Measurements from ENCODE around the gene ZNF610.
"Not testable (repeated sequence)": the region's sequence is repeated elsewhere in the genome, so short reads cannot be mapped to it uniquely, and the experiment has no call there.

ZNF610 gene

GRCh38 chr19:52336117-52336790, at the start of gene ZNF610:
Gene ZNF610, plus strand, starts transcription at chr19:52336243. Its CDS starts 12,930 bp downstream, at chr19:52349173.
- DNase-seq (ENCODE audit: low read depth in 2 of 2), result peak; percentile 72 to 82

GRCh38 chr19:52286256-52286655, 49.8 kb upstream of the ZNF610 start:
- no peak for DNase-seq (ENCODE audit: low read depth in 2 of 2)

GRCh38 chr19:52291781-52292180, 44.3 kb upstream of the ZNF610 start:
- no peak for DNase-seq (ENCODE audit: low read depth in 2 of 2)

- not testable (repeated sequence) for DNase-seq (ENCODE audit: low read depth in 2 of 2)
These were observed 43.1 kb upstream of the ZNF610 start for GRCh38 chr19:52292946-52293345.

GRCh38 chr19:52296400-52296772, 39.7 kb upstream of the ZNF610 start:
- no peak for DNase-seq (ENCODE audit: low read depth in 2 of 2)

- peak; percentile 54 to 59 for DNase-seq (ENCODE audit: low read depth in 2 of 2)
These were observed 39.1 kb upstream of the ZNF610 start, which contains the start of gene ZNF480 for GRCh38 chr19:52296773-52297600. Gene ZNF480, plus strand, starts transcription at chr19:52297169. Its CDS starts 3,244 bp downstream, at chr19:52300413.

- DNase-seq (ENCODE audit: low read depth in 2 of 2), result no peak
These were observed 38.3 kb upstream of the ZNF610 start for GRCh38 chr19:52297601-52298364.

GRCh38 chr19:52307275-52307674, 28.8 kb upstream of the ZNF610 start:
- DNase-seq (ENCODE audit: low read depth in 2 of 2), result no peak

GRCh38 chr19:52322429-52322828, 13.6 kb upstream of the ZNF610 start:
- no peak for DNase-seq (ENCODE audit: low read depth in 2 of 2)

GRCh38 chr19:52331757-52332156, 4.3 kb upstream of the ZNF610 start:
- DNase-seq (ENCODE audit: low read depth in 2 of 2), result no peak

GRCh38 chr19:52335768-52336116, 301 bp upstream of the ZNF610 start:
- no peak for DNase-seq (ENCODE audit: low read depth in 2 of 2)

- DNase-seq (ENCODE audit: low read depth in 2 of 2), result no peak
These were observed 843 bp downstream of the ZNF610 start for GRCh38 chr19:52336791-52337381.

- not testable (repeated sequence) for DNase-seq (ENCODE audit: low read depth in 2 of 2)
These were observed 3.0 kb downstream of the ZNF610 start for GRCh38 chr19:52339022-52339421.

- DNase-seq (ENCODE audit: low read depth in 2 of 2), result peak in 1 of 2 donors; percentile 26
These were observed 7.5 kb downstream of the ZNF610 start for GRCh38 chr19:52343548-52343947.

- DNase-seq (ENCODE audit: low read depth in 2 of 2), result no peak
These were observed 9.1 kb downstream of the ZNF610 start for GRCh38 chr19:52345162-52345561.

- no peak for DNase-seq (ENCODE audit: low read depth in 2 of 2)
These were observed 15.5 kb downstream of the ZNF610 start for GRCh38 chr19:52351512-52351911.

GRCh38 chr19:52366414-52366824, 30.4 kb downstream of the ZNF610 start:
- no peak for DNase-seq (ENCODE audit: low read depth in 2 of 2)

GRCh38 chr19:52369559-52370340, 33.7 kb downstream of the ZNF610 start, which contains the start of gene ZNF880:
Gene ZNF880, plus strand, starts transcription at chr19:52369923. Its CDS starts 43 bp downstream, at chr19:52369966.
- DNase-seq (ENCODE audit: low read depth in 2 of 2), result peak; percentile 86 to 87

- no peak for DNase-seq (ENCODE audit: low read depth in 2 of 2)
These were observed 34.3 kb downstream of the ZNF610 start for GRCh38 chr19:52370341-52370710.

GRCh38 chr19:52391135-52391534, 55.1 kb downstream of the ZNF610 start:
- DNase-seq (ENCODE audit: low read depth in 2 of 2), result no peak
